Endodermal cell (in vitro differentiated cells): Measurements from ENCODE around the gene IGF2BP3. TPM values are rescaled to one million over a fixed set of nuclear protein-coding genes. Genes with fewer than 3 reads are reported as not detected.

Source experiments
- DNase-seq: peaks from one replicate; pipeline ENCODE4 v3.0.0-alpha.2; 2017
- H3K27ac ChIP-seq: 2 replicates; pipeline ENCODE4 v1.5.1; 2013; ENCODE audit warnings: mild to moderate bottlenecking, low read depth, low read length, moderate library complexity
- H3K27me3 ChIP-seq: 2 replicates; pipeline ENCODE4 v1.6.1; 2013; ENCODE audit warnings: mild to moderate bottlenecking, low read length, moderate library complexity; ENCODE audit not compliant: insufficient read depth, control insufficient read depth, poor library complexity, severe bottlenecking
- H3K36me3 ChIP-seq: 2 replicates; pipeline ENCODE4 v1.7.0; 2013; ENCODE audit warnings: mild to moderate bottlenecking, low read length, moderate library complexity; ENCODE audit not compliant: control insufficient read depth, insufficient read depth
- H3K4me1 ChIP-seq: one replicate; pipeline ENCODE4 v1.7.0; 2013; ENCODE audit warnings: low read length; ENCODE audit not compliant: control insufficient read depth, insufficient read depth
- H3K4me3 ChIP-seq: 2 replicates; pipeline ENCODE4 v1.5.1; 2013; ENCODE audit warnings: mild to moderate bottlenecking, low read length, moderate library complexity
- H3K9ac ChIP-seq: 2 replicates; pipeline ENCODE4 v1.6.1; 2013; ENCODE audit warnings: mild to moderate bottlenecking, low read length, moderate library complexity; ENCODE audit not compliant: poor library complexity, severe bottlenecking; ENCODE audit errors: extremely low read depth
- H3K9me3 ChIP-seq: 2 replicates; pipeline ENCODE4 v1.6.1; 2013; ENCODE audit warnings: mild to moderate bottlenecking, low read length, moderate library complexity; ENCODE audit not compliant: control insufficient read depth
- H3K27ac Mint-ChIP-seq: 2 replicates; pipeline ENCODE4 v1.8.0; 2020; ENCODE audit warnings: mixed read lengths
- H3K27me3 Mint-ChIP-seq: 2 replicates; pipeline ENCODE4 v1.8.0; 2021; ENCODE audit warnings: mild to moderate bottlenecking, mixed read lengths; ENCODE audit not compliant: insufficient read depth
- H3K36me3 Mint-ChIP-seq: 2 replicates; pipeline ENCODE4 v1.8.0; 2020; ENCODE audit warnings: low read depth, mixed read lengths
- H3K4me1 Mint-ChIP-seq: 2 replicates; pipeline ENCODE4 v1.8.0; 2020; ENCODE audit warnings: mixed read lengths
- H3K4me3 Mint-ChIP-seq: 2 replicates; pipeline ENCODE4 v1.8.0; 2020; ENCODE audit warnings: mild to moderate bottlenecking, moderate library complexity, mixed read lengths
- H3K9me3 Mint-ChIP-seq: 2 replicates; pipeline ENCODE4 v1.8.0; 2020; ENCODE audit warnings: mild to moderate bottlenecking, mixed read lengths
- CTCF ChIP-seq: fragments of 200-600 bp; sonication (generic); conservative IDR thresholded peaks from 2 replicates; pipeline ENCODE4 v1.5.0; 2021; ENCODE audit warnings: antibody characterized with exemption, mild to moderate bottlenecking
- WGBS, 2 experiments: methylation state at CpG; one replicate each; pipeline versions ENCODE4 v1.1.5 to v1.1.7; 2013; ENCODE audit warnings: missing lambda C conversion rate in 2 of 2, mixed read lengths in 1 of 2; ENCODE audit not compliant: insufficient coverage in 1 of 2, insufficient read length in 1 of 2; 5-methylcytosine and 5-hydroxymethylcytosine counted together
- total RNA-seq, 2 donors: library from RNA; stranded (reverse); fragmentation: NEBNext Ultra II Directional in 1 of 2; extraction: Animal tissue kit (Norgen Biotek cat#: 25700) in 1 of 2; gene quantifications; 2 replicates in 1 of 2; 3 replicates in 1 of 2; pipeline ENCODE4 v1.2.1, GENCODE V29; 2021

IGF2BP3 gene
- total RNA-seq, 2 donors from 2014 or later = 114 to 123 TPM

GRCh38 chr7:23487670-23488069, 17.4 kb upstream of the IGF2BP3 start:
- DNase-seq = no peak
- Histone ChIP-seq H3K27me3 (no peaks in the 10 kb centered on the region), H3K36me3 (no peaks in the 10 kb centered on the region), H3K27ac (no peak overlapping the region), H3K4me3 (no peak overlapping the region), H3K9ac (no peak overlapping the region), H3K4me1 (no peaks in the 10 kb centered on the region), H3K9me3 (no peaks in the 10 kb centered on the region)
- no peak overlapping the region for H3K4me3 Mint-ChIP-seq
- peaks cover 8% of the 10 kb centered on the region for H3K4me1 Mint-ChIP-seq
- no peaks in the 10 kb centered on the region for H3K27me3 Mint-ChIP-seq
- no peaks in the 10 kb centered on the region for H3K9me3 Mint-ChIP-seq
- H3K27ac Mint-ChIP-seq = no peak overlapping the region
- 88% methylated on average over 4 of the region's 4 CpGs; no CpG with 5 or more reads in 1 of the 2 experiments for WGBS, 2 experiments
- no peak for TF ChIP-seq CTCF
- no peaks in the 10 kb centered on the region for H3K36me3 Mint-ChIP-seq

GRCh38 chr7:23486002-23486773, 15.9 kb upstream of the IGF2BP3 start:
- no peaks in the 10 kb centered on the region for H3K9me3 ChIP-seq
- Mint-ChIP-seq H3K9me3 (no peaks in the 10 kb centered on the region), H3K27ac (peak overlapping the region; percentile 40), H3K4me3 (no peak overlapping the region), H3K36me3 (no peaks in the 10 kb centered on the region), H3K4me1 (peaks cover 8% of the 10 kb centered on the region), H3K27me3 (no peaks in the 10 kb centered on the region)
- no peak for TF ChIP-seq CTCF
- no peaks in the 10 kb centered on the region for H3K4me1 ChIP-seq
- no peaks in the 10 kb centered on the region for H3K36me3 ChIP-seq
- H3K4me3 ChIP-seq = no peak overlapping the region
- H3K27ac ChIP-seq = peak overlapping the region; percentile 60
- WGBS, 2 experiments = 80 to 85% methylated on average over 10 to 13 of the region's 13 CpGs
- peak; percentile 58 for DNase-seq
- H3K27me3 ChIP-seq = no peaks in the 10 kb centered on the region
- peak overlapping the region; percentile 41 for H3K9ac ChIP-seq

GRCh38 chr7:23482686-23483085, 12.4 kb upstream of the IGF2BP3 start:
- Mint-ChIP-seq H3K4me1 (peaks cover 10% of the 10 kb centered on the region), H3K4me3 (no peak overlapping the region), H3K9me3 (no peaks in the 10 kb centered on the region), H3K27ac (no peak overlapping the region), H3K27me3 (no peaks in the 10 kb centered on the region), H3K36me3 (no peaks in the 10 kb centered on the region)
- DNase-seq = no peak
- H3K4me1 ChIP-seq = no peaks in the 10 kb centered on the region
- no peaks in the 10 kb centered on the region for H3K36me3 ChIP-seq
- no peak overlapping the region for H3K4me3 ChIP-seq
- H3K27ac ChIP-seq = no peak overlapping the region
- no peaks in the 10 kb centered on the region for H3K9me3 ChIP-seq
- no peak for TF ChIP-seq CTCF
- WGBS, 2 experiments = 96 to 100% methylated on average over 4 of the region's 4 CpGs
- no peaks in the 10 kb centered on the region for H3K27me3 ChIP-seq
- H3K9ac ChIP-seq = no peak overlapping the region
